NB4 (cell line): ENCODE data around the gene LGALS8.

Source experiments
- POLR2A ChIP-seq: IDR thresholded peaks from 2 replicates; pipeline ENCODE4 v1.6.1; 2011; ENCODE audit warnings: mild to moderate bottlenecking; ENCODE audit not compliant: insufficient read length; ENCODE audit errors: extremely low read depth
- TF ChIP-seq, protein P1 (sequence below): IDR thresholded peaks from one replicate; pipeline ENCODE4 v1.5.1; 2012; ENCODE audit warnings: low read depth, low read length
- TF ChIP-seq, protein P2 (sequence below): IDR thresholded peaks from 2 replicates; pipeline ENCODE4 v1.6.1; 2011; ENCODE audit warnings: low read depth, low read length

DNA sequence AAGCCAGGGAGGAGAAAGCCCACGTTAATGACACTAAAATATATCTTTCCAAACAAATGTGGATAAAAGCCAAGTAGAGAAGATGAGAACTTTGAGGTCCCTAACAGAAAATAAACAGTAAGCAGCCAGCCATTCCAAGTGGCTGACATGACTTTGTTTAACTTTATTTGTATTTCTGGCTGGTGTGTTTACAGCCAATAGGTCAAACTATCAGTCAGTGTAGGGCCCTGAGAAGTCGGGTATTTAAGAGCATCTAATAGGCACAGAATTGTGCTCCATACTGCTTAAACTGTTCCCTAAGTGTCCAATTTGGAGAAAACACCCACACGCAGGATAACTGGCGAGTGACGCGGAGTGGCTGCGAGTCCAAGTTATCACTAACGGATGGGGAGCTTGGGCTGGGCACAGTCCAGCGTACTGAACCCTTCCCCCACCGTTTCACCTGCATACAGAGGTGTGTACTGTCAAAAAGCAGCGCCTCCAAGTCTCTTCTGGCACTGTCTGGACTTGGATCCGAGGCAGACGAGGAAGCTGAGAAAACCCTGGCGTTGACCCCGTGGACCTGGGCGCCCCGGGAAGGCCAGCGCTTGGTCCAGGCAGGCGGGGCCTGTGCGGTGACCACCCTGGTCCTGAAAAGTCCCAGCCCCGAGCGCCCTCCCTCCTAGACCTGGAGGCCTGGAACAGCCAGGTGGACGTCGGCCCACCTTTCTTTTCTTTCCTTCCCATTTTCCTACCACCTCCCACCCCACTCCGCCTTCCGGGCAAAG lies 662 bp upstream of the LGALS8 start:
- TF ChIP-seq, protein P1, sequence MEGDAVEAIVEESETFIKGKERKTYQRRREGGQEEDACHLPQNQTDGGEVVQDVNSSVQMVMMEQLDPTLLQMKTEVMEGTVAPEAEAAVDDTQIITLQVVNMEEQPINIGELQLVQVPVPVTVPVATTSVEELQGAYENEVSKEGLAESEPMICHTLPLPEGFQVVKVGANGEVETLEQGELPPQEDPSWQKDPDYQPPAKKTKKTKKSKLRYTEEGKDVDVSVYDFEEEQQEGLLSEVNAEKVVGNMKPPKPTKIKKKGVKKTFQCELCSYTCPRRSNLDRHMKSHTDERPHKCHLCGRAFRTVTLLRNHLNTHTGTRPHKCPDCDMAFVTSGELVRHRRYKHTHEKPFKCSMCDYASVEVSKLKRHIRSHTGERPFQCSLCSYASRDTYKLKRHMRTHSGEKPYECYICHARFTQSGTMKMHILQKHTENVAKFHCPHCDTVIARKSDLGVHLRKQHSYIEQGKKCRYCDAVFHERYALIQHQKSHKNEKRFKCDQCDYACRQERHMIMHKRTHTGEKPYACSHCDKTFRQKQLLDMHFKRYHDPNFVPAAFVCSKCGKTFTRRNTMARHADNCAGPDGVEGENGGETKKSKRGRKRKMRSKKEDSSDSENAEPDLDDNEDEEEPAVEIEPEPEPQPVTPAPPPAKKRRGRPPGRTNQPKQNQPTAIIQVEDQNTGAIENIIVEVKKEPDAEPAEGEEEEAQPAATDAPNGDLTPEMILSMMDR: no peak
- TF ChIP-seq, protein P2, sequence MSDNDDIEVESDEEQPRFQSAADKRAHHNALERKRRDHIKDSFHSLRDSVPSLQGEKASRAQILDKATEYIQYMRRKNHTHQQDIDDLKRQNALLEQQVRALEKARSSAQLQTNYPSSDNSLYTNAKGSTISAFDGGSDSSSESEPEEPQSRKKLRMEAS: no peak
- no peak for TF ChIP-seq POLR2A
